Activated CD4-positive, alpha-beta T cell treated with anti-CD3 and anti-CD28 coated beads, Interleukin-2, amount 50 U/mL, for 48 hours (primary cell): Measurements from ENCODE around the gene RAMP3.

Source experiments
- DNase-seq, 2 experiments: peaks; one replicate each; pipeline ENCODE4 v3.0.0-alpha.2; 2020

The RAMP3 gene

GRCh38 chr7:45180084-45180986 is 22.7 kb downstream of the RAMP3 start:
- DNase-seq: no peak

- no peak for DNase-seq
Observed at GRCh38 chr7:45181286-45181960, 23.8 kb downstream of the RAMP3 start.

DNA sequence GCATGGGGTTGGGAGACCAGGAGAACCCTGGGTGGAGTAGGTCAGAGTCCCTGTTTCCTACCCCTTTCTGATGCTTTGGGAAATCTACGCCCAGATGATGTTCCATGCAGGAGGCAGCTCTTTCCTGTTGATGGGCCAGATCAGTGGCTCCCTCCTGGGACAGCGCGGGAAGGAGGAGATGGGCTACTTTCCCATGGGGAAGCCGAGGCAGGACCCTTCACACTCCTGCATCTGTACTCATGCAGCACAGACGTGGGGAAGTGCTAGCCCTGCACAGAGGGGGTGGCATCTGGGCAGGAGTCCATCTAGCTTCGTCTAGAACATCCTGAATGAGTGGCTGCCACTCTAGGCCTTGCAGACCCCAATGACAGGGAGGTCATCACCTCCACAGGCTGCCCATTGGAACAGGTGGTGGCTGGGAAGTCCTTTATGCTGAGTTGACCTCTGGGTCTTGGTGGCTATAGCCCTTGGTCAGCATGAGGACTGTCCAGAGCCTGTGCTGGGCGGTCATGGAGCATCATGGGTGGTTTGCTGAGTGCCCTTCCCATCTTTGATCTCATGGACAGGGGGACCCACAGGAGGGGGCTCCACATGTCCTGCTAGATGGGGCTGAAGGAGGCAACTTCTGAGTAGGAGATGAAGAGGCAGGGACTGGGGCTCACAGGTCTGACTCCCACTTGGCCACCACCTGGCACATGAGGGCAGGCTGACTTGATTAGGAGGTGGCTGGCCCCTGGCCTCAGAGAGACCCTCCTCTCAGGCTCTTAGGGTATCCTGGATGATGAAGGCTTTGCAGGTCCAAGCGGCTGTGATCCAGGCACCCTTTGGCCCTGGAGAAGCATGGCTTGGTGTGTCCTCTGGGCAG is 24.6 kb downstream of the RAMP3 start:
- DNase-seq: no peak

DNA sequence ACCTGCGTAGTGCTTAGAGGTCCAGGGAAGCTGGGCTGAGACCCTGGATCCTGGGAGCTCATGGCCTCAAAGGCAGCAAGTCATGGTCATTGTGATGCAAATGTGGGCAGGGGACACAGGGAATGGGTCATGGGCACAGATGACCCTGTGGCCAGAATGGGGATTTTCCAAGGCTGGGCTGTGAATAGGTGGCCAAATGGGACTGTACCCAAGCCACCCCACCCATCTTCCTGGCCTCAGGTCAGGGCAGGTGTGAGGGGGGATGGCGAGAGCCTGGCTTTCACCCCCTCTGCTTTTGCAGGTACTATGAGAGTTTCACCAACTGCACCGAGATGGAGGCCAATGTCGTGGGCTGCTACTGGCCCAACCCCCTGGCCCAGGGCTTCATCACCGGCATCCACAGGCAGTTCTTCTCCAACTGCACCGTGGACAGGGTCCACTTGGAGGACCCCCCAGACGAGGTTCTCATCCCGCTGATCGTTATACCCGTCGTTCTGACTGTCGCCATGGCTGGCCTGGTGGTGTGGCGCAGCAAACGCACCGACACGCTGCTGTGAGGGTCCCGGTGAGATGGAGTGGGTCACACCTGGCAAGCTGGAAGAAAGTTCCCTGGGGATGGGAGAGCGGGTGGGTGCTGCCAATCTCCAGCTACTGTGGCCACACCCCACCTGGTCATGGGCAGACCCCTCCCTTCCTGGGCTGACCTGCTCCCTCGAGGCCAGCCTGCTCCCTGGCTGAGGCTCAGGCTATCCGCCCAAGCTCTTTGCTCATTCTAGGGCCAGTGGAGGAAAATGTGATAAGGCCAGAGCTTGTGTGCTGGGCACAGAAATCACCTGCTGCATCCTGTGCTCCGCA is 25.5 kb downstream of the RAMP3 start:
- DNase-seq: peak in 1 of 2 experiments; percentile 1

DNA sequence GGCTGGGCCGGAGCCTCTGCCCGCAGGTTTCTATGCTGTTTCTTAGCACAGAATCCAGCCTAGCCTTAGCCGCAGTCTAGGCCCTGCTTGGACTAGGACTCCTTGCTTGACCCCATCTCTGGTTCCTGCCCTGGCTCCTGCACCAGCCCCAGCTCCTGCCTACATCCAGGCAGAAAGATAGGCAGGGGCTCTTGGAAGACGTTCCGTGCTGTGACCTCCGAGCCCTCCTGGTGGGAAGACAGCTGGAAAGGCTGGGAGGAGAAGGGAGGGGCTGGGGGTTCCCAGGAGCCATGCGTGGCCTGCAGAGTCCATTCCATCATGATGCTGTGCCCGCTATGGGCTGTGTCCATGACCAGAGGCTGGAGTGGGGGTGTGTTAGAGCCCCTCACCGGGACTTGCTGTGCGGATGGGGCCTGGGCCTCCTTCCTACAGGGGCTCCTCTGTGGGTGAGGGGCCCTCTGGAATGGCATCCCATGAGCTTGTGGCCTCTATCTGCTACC is 26.2 kb downstream of the RAMP3 start:
- no peak for DNase-seq

- DNase-seq: peak in 1 of 2 experiments; percentile 0
Observed at GRCh38 chr7:45184326-45185027, 26.9 kb downstream of the RAMP3 start.

DNA sequence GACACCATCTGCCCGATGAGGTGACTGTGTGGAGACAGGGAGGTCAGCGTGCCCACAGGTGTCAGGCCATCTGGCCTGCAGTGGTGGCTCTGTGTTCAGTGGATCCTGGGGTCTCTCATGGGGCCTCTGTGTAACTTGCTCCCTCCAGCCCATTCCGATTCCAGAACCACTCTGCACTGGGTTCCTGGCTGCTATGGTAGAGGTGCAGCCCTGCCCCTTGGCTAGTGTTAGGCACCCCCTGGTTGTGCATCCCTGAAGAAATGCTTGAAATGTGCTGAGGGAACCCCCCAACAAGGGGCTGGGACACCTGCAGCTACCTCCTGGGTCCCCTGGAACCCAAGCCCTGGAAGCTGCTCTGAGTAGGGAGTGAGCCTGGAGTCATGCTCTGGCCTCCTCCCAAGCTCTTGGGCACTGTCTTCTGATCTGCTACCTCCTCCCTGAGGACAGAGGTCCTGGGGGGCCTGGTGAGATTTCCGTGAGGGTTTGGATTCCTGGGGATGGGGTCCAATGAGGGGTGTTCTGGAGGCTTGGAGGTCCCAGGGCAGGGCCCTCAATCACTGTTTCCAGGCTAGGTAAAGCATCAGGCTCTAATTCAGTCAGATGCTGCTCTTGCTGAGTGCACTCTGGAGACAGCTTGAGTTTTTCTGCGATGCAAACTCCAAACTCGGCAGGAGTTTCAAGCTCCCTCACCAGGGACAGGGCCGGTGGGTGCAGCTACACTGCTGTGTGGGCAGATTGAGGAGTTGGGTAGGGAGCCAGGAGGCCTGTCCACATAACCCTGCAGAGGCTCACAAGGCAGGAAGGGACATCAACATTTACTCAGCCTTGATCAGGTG is 27.7 kb downstream of the RAMP3 start:
- peak in 1 of 2 experiments; percentile 1 for DNase-seq

DNA sequence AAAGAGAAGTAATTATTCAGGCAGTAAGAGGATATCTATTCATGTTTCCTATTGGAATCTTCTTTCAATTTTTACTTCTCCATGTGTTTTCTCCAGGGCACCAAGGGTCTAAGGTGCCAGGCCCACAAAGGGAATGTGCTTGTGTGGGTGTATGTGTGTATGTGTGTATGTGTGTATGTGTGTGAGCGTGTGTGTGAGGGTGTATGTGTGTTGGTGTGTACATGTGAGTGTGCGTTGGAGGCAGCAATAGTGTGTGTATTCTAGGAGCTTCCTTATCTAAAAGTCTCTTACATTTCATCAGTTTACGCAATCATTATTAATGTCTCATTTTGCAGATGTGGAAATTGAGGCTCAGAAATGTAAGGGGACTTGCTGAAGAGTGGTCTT is 28.3 kb downstream of the RAMP3 start:
- no peak for DNase-seq

GRCh38 chr7:45186261-45186813 is 28.7 kb downstream of the RAMP3 start:
- DNase-seq: peak in 1 of 2 experiments; percentile 0

DNA sequence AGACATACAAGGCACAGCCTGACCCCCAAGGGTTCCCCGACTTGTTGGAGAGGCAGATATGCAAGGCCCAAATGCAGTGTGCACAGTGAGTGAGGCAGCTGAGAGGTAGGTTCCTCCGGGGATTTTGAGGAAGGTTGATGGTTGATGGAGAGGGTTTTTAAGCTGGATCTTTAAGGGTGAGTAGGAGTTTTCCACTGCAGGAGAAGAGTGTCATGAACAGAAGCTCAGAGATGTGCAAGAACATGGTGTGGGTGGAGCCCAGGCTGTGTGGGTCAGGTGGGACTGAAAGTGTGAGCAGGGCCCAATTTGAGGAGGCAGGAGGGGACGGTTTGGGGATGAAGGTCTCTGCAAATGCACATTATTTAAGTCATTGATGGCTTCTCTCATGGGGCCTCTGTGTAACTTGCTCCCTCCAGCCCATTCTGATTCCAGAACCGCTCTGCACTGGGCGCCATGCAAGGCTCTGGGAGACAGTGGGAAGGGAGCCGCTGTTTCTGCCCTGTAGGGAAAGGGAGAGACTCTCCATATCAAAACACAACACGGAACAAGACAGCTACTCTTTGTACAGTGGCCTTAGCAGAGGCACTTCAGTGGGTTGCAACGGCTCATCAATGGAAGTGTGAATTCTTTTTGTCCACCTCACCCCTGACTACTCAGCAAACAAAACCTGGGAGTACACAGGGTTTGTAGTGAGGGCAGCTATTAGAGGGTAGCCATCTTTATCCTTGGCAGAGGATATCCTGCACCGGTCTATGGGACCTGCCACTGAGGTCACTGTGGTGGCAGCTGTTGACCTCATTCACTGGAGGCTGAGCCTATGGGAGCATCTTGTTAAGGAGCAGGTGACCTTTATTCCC is 29.7 kb downstream of the RAMP3 start:
- peak in 1 of 2 experiments; percentile 1 for DNase-seq

DNA sequence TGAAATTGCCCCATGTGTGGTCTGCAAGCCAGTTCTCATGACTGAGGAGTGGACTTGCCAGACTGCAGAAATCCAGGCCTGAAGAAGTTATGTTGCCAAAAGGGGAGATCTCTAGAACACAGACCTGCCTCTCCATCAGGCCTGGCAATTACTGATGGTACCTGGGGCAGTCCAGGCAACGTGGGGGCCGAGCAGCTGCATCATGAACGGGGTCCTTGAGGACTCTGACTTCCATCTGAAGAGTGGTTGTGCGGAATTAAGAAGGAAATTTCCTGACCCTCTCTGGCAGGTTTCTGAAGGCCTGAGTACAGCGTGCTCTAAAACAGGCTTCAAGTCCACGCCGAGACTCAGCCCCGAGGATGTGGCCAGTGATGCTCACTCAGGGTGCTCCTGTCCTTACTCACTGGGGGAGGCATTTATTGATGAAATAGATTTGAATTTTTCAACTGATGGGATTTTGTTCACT is 30.4 kb downstream of the RAMP3 start:
- no peak for DNase-seq

DNA sequence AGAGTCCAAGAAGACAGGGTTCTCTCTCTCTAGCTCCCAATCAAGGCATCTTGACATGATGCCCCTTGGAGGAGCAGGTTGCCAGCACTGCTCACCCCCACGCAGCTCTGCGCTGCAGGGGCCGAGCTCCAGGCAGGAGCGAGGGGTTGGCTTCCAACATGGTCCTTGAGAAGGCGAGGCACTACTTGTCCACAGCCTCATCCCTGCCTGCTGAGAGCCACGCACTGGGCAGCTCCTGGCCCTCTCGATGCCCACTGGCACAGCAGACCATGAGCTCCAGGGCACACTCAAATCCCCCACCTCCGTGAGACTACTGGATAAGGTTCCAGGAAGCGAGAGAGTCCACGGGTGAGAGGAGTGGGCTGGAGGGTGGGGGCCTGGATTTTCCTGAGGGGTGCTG is 31.1 kb downstream of the RAMP3 start:
- no peak for DNase-seq

DNA sequence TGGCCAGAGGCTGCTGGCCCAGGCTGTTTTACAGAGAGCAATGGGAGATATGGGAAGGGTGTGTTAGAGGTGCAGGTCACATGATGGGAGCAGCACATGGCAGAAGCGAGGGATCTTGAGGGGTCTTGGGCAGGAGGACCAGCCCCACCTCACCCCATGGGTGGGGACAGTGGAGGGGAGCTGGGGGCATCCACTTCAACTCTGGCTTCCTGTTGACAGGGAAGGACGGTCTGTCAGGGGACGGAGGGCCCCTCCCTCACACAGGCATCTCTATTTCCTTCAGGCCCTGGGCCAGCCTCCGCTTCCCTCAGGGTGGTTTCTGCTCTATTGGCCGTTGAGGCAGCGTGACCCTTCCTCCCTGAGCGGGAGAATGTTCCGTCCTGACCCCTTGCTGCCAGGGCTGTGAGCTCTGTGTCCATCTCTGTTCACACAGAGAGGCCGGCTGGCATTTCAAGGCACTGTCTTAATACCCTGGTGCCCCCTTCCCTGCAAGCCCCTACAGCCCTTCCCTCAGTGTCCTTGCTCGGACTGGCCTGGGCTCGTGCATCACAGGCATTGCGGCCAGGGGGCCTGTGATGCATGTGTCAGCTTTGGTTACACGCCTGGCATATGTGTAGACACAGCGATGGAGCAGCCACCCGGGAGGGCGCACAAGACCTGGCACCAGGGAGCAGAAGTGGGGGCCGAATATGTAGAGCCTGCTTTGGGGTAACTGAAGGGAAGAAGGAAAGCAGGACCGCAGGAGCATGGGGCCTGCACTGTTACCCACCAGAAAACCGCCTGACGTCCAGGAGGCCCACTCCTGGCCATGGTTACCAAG is 31.8 kb downstream of the RAMP3 start:
- peak in 1 of 2 experiments; percentile 1 for DNase-seq

DNA sequence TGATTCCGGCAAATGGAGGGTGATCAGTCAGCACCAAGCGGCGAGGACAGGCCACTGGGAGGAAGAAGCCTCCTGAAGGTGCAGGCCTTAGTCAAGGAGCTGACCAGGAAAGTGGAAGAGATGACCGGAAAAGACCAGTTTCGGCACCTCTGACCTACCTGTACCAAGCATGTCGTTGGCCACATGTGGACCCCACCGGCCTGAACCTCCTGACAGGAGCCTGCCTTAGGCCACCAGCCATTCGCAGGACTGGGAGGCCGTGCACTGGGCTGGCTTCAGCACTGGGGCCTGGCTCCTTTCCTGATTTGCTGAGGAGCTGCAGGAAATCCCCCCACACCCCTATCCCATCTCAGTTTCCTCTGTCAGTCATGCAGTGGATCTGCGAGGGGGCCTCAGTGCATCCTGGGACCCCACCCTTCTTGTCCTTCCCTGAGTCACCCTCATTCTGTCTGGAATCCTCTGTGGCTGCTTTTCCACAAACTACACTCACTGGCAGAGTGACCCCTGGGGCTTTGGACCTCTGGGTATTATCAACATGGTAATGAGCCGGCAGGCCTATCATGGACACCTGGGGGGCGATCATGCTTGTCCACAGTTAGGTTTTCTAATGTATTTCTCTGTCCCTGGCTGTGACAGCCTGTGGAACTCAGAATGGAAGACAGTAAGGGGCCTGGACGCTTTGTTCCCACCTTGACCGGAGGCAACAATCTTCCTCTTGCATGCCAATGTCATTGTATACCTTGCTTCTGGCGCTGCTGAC is 33.0 kb downstream of the RAMP3 start:
- DNase-seq: no peak

DNA sequence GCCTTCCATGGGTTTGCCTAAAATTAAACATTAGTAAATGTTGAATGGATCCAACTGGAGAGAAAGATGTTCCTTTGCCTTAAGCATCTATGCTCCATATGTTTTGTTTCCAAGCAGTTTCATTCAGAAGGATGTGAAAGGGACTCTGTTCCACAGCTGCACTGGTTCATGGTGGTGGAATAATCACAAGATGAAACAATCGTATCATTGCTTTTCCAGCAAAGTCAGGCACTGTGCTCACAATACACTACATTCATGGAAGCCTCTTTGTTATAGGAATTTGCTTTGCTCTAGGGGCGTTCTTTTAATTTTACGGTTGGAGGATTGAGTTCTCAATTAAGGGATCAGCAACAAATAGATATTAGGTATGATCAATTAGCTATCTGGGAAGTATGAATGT is 33.8 kb downstream of the RAMP3 start:
- DNase-seq: no peak

DNA sequence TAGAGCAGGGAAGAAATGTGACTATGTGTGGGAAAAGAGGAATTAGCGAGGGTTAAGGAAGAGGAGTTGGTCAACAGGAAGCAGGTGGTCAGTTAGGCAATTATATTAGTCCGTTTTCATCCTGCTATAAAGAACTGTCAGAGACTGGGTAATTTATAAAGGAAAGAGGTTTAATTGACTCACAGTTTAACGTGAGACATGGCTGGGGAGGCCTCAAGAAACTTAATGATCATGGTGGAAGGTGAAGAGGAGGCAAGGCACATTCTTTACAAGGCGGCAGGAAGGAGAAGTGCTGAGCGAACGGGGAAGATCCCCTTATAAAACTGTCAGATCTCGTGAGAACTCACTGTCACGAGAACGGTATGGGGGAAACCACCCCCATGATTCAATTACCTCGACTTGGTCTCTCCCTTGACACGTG is 35.0 kb downstream of the RAMP3 start:
- no peak for DNase-seq

- no peak for DNase-seq
Observed at GRCh38 chr7:45193828-45194227, 36.2 kb downstream of the RAMP3 start.
